HG03354 (cell line): ENCODE results near the gene SNTN.

Source experiments
- ATAC-seq: cut with Tn5 transposase; IDR thresholded peaks from one replicate; pipeline ENCODE4 v1.9.1; 2021; ENCODE audit warnings: mild to moderate bottlenecking; ENCODE audit not compliant: unreplicated experiment, poor library complexity, severe bottlenecking

The SNTN gene

DNA sequence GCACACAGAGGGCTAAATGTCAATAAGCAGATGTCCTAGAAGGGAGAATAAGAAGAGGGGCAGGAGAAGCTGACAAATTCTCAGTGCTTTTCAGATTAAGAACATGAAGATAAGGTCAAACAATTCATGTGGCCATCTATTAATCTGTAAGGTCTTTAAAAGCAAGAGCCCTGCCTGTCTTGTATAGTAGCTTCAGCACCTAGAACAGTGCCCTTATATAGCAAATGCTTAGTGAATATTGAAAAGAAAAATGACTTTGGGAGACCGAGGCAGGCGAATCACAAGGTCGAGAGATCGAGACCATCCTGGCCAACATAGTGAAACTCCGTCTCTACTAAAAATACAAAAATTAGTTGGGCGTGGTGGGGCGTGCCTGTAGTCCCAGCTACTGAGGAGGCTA is 18.1 kb downstream of the SNTN start:
- ATAC-seq: no peak

- ATAC-seq: no peak
Observed at GRCh38 chr3:63673111-63673510, 20.6 kb downstream of the SNTN start.

DNA sequence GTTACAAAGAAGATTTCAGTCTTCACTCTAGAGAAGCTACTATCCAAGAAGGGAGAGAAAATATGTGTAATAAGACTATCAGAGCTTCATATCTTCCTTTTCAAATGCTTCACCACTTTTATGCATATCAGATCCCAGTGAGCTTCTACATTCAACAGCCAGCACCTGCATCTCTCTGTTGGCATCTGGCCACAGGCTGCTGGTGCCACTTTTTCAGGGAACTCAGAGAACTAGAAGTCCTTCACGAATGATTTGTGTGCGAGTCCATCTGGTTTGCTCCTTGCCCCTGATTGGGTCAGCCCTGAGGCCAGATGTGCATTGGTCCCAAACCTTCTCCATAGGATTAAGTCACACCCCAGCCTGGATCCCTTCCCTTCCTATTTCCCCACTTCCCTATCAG is 22.1 kb downstream of the SNTN start:
- ATAC-seq: no peak

DNA sequence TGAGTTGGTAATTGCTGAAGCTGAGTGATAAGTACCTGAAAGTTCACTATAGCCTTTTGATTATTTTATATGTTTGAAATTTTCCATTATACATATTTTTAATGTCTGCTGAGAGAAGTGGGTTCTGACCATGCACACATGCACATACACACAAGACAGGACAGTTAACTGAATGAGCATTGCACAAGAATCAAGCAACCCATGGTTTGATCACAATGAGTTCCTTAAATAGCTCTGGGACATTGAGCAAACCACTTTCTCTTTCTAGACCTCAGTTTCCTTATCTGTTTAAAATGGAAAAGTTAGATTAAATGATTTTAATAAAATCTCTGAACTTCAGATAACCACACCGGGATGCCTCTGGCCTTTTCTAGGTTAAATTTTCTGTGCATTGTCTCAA is 26.7 kb downstream of the SNTN start:
- no peak for ATAC-seq

GRCh38 chr3:63684081-63684480 is 31.6 kb downstream of the SNTN start:
- no peak for ATAC-seq

- no peak for ATAC-seq
Observed at GRCh38 chr3:63685340-63685739, 32.9 kb downstream of the SNTN start.

DNA sequence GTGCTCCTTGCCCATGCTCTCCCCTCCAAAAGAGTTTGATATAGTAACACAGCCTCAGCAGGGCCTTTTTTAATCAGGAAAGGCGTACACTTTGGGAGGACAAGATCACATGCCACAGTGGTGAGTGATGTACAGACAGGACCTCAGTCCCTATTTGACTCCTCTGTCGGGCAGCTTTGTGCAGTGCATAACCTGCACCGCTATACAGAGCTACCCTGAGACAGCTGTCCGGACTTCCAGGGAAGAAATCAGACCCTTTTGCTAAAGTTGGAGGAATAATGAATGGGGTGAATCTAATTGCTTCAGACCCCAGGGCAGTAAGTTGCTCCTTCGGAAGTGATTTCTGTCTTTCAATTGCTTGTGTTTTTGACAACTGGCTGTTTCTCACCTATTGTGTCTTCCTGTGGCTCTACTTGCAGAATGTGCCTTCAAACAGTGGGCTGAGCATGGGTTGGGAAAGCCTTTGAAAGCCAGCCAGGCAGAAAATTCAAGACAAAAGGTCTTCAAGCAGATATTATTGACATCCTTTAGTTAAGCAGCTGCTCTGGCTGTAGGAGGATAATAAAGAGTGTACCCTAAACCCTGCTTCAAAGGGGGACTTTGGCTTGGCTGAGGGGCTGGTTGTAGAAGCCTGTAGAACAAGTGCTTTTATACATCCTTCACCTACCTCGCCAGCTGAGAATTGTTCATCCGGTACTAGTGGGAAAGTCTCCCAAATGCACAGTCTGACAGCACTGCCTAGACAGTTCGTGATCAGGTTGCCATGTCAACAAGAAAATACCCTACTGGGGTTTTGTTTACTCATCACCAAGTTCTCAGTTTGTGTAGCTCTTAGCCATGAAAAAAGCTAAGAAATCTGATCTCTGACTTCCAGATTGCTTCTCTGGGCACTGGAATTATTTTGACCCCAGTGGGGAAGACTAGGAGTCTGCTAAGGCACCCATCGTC is 35.1 kb downstream of the SNTN start:
- ATAC-seq: no peak

GRCh38 chr3:63689285-63689684 is 36.8 kb downstream of the SNTN start:
- no peak for ATAC-seq

DNA sequence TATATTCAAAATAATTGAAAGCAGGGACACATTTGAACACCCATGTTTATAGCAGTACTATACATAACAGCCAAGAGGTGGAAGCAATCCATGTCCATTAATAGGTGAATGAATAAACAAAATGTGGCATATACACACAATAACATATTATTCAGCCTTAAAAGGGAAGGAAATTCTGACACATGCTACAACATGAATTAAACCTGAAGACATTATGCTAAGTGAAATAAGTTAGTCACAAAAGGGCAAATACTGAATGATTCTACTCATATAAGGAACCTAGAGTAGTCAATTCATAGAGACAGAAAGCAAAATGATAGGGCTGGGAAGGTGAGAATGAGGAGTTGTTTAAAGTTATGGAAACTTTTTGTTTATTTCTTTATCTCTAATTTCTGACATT is 40.9 kb downstream of the SNTN start:
- ATAC-seq: no peak

DNA sequence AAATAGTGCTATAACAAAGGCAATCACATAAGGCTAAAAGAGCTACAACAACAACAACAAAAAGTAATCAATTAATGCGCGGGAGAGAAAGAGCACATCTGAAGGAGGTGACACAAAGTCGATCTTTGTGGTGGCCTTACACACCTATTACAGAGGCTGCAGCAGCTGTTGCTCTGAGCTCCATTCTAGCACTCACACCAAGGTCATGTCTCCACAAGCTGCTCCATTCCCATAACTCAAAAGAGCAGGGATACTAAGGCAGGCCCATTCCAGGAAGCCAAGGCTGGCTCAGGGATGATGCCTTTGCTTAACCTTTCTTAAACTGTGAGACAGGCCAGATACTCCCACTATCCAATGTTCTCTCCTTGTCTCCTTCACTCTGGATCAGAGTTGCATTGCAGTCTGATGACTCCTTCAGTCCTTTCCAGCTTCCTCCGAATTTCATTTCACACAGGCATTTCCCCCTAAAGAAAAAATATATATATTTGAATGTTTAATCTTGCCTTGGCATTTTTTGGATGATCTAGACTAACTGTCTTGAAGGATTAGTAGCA is 52.7 kb downstream of the SNTN start:
- ATAC-seq: no peak

- no peak for ATAC-seq
Observed at GRCh38 chr3:63706321-63707085, 54.0 kb downstream of the SNTN start.

DNA sequence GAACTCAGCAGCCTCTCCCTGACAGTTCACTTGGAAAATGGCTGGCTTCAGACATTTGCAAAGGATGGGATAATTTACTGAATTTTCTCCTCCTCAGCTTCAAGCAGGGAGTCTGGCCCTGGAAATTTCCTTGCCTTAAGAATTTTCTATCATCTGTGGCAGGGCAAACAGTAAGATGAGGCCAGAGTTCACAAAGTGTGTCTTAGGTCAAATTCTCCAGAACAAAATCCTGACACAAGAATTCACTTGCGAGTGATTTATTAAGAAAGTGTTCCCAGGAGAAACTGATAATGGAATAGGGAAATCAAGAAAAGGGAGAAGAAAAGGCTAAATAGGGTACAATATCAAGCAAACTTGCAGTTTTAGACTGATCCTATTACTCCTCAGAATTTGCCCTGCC is 55.3 kb downstream of the SNTN start:
- ATAC-seq: no peak

DNA sequence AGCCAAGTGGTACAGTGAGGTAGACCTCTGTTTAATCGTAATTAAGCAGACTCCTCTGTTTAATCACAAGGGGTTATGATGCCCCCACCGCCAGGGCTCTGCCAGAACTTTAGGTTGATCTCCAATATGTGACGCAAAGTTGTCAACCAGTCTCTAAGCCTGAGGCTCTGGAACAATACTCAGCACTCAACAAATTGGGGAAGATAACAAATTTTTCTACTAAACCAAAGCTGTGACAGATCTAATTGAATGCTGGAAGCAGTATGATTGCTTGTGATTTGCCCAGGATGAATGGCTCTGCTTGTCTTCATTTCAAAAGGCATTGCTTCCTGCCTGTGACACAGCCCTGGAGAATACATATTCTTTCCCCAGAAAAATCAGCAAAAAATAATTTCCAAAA is 57.1 kb downstream of the SNTN start:
- no peak for ATAC-seq
